HG03095 (cell line): ENCODE data around the gene BTBD16.

ENCODE experiments used
- ATAC-seq: cut with Tn5 transposase; IDR thresholded peaks from one replicate; pipeline ENCODE4 v1.9.1; 2021; ENCODE audit warnings: moderate library complexity; ENCODE audit not compliant: unreplicated experiment

BTBD16 gene

GRCh38 chr10:122311051-122311410 lies 39.9 kb downstream of the BTBD16 start:
- ATAC-seq, result no peak

DNA sequence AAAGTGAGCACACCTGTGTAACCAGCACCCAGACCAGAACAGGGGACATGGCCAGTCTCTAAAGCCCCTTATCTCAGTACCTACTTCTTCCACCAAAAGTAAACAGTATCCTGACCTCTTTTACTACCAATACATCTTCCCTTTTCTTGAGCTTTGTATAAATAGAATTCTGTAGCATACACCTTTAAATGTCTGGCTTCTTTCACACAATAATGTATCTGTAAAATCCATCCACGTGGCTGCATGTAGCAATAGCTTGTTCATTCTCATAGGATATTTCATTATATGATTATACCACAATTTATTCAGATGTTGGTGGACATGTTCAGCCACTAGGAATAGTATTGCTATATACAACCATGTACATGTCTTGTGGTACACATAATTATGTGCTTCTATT lies 40.6 kb downstream of the BTBD16 start:
- no peak for ATAC-seq

DNA sequence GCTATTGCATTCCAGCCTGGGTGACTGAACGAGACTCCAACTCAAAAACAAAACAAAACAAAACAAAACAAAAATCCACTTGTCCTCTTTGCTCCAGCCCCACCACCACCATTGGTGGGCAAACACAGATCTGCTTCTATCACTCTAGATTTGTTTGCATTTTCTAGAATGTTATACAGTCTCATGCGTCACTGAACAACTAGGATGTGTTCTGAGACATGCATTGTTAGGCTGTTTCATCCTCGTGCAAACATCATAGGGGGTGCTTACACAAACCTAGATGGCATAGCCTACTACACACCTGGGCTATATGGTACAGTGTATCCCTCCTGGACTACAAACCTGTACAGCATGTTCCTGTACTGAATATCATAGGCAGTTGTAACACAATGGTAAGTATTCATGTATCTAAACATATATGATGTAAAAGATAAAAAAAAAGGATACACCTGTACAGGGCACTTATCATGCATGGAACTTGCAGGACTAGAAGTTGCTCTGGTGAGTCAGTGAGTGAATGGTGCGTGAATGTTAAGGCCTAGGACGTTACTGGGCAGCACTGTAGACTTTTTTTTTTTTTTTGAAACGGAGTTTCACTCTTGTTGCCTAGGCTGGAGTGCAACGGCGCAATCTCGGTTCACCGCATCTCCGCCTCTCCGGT lies 45.3 kb downstream of the BTBD16 start:
- ATAC-seq, result no peak

- no peak for ATAC-seq
Observed at GRCh38 chr10:122321960-122322359, 50.9 kb downstream of the BTBD16 start.

- ATAC-seq, result no peak
Observed at GRCh38 chr10:122323189-122323588, 52.1 kb downstream of the BTBD16 start.

- ATAC-seq, result no peak
Observed at GRCh38 chr10:122323941-122324675, 53.0 kb downstream of the BTBD16 start.

- no peak for ATAC-seq
Observed at GRCh38 chr10:122325235-122325634, 54.1 kb downstream of the BTBD16 start.

- ATAC-seq, result no peak
Observed at GRCh38 chr10:122326385-122326784, 55.3 kb downstream of the BTBD16 start.

- no peak for ATAC-seq
Observed at GRCh38 chr10:122326806-122327205, 55.7 kb downstream of the BTBD16 start.

DNA sequence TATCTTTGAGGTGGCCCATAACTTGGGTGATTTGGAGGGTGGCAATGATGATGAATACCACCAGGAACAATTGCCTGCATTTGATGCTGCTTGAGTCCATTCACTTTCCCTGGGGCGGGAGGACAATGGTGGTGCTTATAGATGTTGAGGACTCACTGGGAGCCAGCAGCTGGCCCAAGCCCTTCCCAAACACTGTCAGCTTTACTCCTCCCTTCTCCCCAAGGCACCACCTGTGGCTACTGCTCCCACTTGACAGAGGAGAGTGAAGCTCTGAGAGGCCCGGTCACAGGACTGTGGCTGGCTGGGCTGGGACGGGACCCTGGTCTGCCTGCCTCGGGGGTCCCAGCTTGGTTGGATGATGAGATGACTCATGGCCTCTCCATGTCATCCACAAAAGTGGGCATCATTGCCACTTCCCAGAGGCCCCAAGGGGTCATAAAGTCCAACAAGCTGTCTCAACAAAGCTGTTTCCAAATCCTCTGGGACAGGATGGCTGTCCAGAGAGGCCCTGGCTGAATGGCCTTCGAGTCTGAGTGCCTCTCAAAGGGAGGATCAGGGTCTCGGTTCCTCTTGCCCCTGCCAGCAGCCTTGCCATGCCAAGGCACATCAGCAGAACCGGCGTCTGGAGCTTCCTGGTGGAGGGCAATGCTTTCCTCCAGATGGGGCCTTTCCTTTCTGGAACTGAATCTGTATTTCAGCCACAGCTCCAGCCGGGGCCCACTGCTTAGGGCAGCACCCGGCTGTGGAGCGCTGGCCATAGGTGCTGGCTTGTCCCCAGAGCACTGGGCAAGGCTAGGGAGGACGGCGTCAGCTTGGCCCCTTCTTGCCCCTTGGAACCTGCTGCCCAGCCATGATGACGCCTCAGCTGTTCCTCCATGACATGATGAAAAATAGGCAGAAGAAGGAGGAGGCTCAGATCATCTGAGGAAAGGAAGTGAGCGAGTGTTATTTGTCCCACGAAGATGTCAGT lies 56.4 kb downstream of the BTBD16 start:
- ATAC-seq, result no peak

DNA sequence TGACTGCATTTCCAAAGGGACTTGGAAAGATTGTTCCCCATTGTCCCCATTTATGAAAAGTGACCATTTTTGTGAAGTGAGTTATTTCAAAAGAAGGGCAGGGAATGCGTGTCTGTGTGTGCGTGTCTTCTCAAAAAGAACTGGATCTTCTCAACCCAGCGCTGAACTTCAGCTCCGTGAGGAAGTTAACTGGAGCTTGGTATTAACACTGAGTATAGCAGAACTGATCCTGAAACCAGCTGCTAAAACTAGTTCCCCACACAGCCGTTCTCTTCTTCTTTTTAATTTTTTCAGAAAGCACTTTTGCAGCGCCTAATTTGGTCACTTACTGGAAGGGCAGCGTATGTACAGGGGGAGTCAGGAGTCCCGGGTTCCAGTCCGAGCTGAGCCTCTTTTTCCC lies 57.6 kb downstream of the BTBD16 start:
- no peak for ATAC-seq

GRCh38 chr10:122329416-122329815 lies 58.3 kb downstream of the BTBD16 start:
- ATAC-seq, result no peak

DNA sequence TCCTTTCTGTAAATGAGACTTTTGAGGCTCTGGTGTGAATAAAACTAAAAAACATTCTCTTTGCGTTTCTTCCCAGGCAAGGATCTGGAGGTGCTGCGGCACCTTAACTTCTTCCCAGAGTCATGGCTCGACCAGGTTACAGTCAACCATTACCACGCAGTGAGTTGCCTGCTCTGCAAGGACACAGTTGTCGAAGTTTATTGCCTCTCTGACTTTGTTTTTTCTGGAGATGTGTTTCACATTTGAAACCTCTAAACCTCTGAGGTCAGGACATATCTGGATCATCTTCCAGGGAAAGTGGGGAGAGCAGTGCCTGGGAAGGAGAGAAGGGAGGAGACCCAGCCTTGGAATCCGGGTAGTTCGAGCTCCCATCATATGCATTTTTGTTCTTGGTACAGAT lies 60.0 kb downstream of the BTBD16 start:
- no peak for ATAC-seq

DNA sequence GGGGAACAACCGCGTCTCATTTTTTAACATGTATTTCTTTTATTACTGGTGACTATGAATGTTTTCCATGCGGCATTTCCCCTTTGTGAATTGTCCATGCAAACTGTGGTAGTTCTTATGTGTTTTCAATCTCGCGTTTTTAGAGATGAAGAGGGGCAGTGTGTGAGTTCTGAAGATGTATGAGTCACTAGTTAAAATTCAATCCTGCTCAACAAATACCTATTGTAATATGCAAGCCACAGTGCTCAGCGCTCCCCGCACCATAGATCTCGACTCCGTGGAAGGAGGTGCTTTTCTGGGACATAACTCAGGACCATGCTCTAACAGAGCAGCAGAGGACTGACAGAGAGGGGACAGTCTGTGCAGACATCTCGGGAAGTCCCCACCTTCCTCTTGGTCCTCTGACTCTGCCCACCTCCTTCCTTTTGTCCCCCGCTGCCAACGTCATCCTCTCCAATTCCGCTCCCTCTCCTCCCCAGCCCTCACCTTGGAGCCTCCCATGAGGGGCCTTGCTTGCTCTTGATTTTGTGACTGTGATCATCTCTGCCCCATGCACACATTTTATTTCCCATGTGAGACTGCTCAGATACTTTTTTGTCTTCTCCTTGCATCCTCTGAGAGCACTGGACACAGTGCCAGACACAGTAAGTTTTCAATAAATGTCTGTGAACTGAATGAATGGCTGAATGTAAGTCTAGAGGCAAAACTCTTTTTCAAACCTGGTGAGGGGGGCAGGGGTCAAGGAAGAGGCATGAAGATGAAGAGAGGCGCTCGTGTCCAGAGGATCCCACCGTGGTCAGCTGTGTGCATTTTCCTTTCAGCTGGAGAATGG lies 60.7 kb downstream of the BTBD16 start:
- no peak for ATAC-seq

DNA sequence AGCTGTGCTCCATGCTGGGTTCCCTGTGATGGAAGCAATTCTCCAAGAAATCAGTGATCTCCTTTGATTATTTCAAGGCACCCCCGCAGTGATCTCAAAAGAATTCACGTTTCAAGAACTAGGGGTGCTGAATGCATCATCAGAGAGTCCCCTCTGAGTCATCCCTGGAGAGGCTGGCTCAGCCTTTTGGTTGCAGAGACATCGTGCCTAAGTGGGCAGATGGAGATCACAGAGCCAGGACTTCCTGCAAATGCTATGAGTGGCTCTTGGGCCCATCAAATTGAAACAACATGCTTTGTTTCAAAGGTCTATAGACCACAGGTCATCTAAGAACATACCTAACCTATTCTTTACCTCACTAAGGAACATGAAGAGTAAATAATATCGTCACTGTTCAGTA lies 61.9 kb downstream of the BTBD16 start:
- ATAC-seq, result no peak

DNA sequence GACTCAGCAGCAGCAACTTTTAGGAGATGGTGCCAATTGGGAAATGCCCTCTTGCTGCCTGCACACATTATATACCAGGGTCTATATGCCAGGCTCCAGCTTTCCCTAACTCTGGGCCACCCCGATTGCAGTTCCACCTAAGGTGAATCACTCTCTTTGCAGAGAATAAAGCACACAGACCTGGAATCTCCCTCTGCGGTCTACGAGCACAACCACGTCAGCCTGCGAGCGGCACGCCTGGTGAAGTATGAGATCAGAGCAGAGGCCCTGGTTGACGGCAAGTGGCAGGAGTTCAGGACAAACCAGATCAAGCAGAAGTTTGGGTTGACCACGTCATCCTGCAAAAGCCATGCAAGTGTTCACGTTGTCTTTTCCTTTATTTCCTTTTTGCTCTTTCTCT lies 65.2 kb downstream of the BTBD16 start:
- ATAC-seq, result no peak

GRCh38 chr10:122336961-122337360 lies 65.9 kb downstream of the BTBD16 start:
- ATAC-seq, result no peak

DNA sequence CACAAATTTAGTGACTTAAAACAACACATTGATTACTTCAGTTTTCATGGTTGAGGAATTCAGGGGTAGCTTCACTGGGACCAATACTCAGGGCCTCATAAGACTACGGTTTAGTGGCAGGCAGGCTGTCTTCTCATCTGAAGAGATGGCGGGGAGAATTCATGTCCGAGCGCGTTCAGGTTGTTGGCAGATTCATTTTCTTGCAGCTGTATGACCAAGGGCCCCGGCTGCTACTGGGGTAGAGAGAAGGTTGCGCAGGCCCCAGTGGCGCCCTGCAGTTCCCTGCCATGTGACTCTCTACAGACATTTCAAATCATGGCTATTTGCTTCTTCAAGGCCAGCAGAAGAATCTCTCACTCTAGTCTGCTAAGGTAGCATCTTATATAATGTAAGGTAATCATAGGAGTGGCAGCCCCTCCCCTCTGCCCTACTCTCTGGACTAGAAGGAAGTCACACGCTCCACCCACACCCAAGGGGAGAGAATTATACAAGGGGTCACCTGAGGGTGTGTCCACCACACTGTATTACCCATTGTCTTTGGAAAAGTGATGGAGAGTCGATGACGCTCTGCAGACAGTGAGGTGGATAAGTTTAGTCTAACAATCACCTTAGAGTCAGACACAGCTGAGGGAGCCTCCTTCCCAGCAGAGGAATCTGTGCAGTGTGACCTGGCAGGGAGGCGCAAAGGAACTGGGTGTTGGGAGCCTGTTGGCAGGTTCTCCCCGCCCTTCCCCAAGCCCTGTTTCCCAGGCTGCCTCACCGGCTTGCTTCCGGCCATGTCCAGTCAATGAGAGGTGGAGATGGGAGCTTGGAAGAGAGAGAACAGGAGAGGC lies 67.7 kb downstream of the BTBD16 start:
- no peak for ATAC-seq

DNA sequence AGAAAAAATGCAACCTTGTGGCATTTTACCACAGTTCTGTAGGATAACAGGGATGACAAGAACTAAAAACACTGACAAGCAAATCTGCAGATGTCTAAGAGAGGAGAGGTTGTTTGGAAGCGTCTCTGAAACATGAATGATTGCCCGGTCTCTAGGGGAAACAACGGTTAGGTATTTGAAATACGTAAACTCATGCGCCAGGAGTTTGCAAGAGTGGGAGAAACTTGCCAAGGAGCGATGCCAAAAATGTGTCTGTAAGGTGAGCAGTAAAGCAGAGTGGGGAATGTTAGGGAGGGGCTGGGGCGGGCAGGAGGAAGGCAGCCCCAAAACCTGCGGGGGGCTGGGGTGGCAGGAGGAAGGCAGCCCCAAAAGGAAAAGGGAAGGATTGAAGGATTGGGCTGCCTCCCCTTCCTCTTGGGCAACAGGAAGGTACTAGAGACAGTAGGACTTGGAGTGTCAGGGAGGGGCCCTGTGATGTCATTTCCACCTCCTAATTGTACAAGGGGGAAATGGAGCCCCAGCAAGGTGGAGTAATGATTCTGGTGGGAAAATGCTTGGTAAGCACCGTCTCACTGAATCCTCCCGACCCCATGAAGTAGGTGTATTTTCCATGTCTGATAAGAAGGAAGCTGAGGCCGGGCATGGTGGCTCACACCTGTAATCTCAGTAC lies 70.2 kb downstream of the BTBD16 start:
- no peak for ATAC-seq
